SK-N-DZ (cell line): ENCODE measurements around the gene ARNT2. TPM values are rescaled to one million over a fixed set of nuclear protein-coding genes. Genes with fewer than 3 reads are reported as not detected.
A peak's percentile ranks its signal among the peaks of the same experiment; 100 is the strongest.
"Not testable (repeated sequence)": the region's sequence is repeated elsewhere in the genome, so short reads cannot be mapped to it uniquely, and the experiment has no call there.

Source experiments
- DNase-seq: peaks from one replicate; pipeline ENCODE4 v3.0.0-alpha.2; 2015; ENCODE audit warnings: low spot score
- polyA plus RNA-seq, 2 experiments: library from polyadenylated mRNA; depleted of rRNA; stranded (reverse); fragments of >200 nt; gene quantifications; 2 replicates each; pipeline ENCODE4 v1.2.3, GENCODE V29; 2014

The ARNT2 gene
- 22.8 and 22.9 TPM in 2 replicates for polyA plus RNA-seq (2014; cell fraction: cytosol; rRNA removed)
- polyA plus RNA-seq (2014; cell fraction: nucleus; rRNA removed) = 14.1 and 16.6 TPM in 2 replicates

DNA sequence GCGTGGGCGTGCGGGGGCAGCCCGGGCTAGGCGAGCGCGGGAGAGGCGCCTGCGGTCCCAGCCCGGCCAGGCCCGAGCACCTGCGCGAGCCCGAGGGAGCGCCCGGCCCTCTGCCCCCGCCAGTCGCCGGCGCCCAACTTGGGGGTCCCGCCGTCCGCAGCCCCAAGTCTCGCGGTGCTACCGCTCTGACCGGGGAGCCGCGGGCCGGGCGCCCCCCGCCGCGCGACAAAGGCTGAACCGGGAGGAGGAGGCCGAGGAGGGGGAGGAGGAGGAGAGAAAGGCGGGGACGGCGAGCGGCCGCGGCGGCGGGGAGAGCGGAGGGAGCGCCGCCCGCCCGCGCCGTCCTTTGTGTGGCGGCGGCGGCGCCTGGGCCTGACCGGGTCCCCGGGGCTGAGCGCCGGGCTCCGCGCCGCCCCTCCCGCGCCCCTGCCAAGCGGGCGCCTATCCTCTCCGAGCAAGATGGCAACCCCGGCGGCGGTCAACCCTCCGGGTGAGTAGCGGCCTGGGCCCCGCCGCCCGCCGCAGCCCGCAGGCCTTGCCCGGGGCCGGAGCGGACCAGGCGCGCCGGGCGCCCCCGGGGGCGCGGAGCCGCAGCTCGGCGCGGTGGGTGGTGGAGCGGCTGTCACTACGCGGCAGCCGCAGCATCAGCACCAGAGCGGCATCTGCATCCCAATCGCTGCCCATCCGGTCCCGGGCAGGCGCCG lies at the start of gene ARNT2:
ARNT2 (plus strand) TSS at position 326 of the 704 bp plus-strand sequence; CDS start at position 460, 134 bp downstream.
- DNase-seq = peak; percentile 64

DNA sequence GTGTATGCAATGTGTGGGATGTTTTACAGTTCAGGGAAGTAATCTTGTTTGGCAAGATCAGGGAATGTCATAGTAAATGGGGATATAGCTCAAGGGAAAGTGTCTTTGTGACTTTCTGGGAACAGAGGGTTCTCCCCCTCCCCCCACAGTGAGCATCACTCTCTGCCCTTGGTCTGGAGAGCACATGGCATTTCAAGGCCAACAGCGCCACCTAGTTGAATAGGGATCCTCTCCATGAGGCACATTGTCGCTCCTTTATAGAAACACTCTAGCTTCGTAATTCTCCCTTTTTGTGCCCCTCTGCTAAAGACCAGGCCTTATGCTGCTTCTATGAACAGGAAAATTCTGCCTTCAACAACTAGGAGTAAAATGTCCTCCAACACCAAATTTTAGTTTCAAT lies 37.1 kb upstream of the ARNT2 start:
- no peak for DNase-seq

DNA sequence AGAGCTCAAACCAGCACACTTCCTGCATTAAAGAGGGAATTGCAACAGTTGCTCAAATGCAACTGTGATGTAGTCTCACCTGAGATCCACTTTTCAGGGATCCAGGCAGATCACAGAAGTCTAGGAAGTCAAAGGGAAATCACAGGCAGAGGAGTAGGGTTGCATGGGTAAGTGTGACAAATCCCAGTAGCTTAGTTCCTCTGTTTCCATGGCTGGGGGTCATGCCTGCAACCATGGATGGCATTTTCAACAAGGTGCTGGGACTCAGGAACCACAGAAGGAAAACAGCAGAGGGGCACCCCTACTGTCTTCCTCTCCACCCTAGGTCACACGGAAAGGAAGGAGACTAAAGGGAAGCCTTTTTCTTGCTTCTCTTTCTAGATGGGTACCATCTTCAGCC lies 36.5 kb upstream of the ARNT2 start:
- no peak for DNase-seq

DNA sequence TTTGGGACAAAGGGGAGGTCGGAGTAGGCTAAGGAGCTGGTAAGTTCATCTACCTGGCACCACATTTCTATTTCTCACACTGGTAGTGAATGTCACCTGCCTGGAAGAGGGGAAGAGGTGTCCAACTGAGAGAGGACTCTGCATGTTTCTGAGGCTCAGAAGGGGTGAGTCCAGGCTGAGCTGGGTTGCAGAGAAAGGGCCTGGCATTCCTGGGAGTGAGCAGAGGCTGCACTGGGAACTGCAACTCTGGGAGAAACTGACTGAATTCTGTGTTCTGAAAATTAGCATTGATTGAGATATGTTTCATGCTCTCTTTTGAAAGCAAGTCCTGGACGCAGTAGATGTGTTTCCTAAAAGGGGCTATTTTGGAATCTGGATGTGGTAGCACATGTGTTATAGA lies 32.3 kb upstream of the ARNT2 start:
- no peak for DNase-seq

DNA sequence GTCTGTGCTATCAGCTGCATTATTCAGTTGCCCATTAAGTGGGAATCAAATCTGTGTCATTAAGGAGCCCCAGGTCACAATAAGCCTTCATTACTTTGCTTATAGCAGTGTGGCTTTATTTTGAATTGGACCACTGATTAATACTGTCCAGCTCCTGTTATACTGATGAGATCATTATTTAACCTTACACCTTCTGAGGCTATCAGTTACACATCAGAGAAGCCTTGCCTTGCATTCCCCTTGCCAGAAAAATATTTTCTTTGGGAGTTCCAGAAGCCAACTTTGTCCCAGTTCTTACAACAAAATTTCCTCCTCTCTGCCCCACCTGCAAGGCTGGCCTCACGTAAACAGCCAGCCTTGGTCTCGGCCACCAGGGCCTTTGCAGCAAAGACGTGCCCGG lies 29.7 kb upstream of the ARNT2 start:
- DNase-seq = no peak

DNA sequence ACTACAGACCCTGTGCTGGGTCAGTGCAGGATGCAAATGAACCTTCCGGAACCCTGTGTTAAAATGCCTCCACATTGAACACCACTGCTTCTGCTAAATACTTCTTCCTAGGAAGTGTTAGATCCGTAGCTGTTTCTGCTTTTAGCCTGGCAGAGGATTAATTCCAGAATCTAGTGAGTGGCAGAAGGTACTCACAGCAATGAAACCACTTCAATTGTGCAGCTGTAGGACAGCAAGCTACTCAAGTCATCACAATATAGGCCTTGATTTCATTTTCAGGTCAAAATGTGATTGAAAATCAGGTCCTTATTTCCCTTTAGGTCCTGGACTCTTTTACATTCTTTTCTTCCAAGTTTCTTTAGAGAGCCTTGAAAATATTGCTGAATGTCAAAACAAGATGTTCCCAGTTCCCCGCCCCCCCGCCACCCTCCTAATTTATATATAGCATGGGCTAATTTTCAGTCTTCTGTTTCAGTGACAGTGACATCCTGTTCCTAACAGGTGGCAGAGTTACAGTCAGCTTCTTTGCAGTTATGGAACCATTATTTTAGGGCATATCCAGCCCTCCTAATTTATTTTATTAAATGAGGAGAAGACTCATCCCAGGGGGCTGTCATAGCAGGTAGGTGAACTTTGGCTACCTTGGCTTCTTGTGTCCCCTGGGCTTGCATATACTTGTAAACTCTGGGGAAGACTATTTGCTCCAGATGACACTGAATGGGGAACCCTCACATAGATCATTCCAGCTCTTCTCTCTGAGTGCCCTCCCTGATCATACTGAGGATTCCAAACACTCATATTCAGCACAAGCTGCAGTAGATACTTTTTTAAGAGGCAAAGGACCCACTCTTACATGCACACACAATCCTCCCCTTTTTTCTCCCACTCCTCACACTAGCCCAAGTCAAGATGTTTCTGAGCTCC lies 28.0 kb upstream of the ARNT2 start:
- no peak for DNase-seq

DNA sequence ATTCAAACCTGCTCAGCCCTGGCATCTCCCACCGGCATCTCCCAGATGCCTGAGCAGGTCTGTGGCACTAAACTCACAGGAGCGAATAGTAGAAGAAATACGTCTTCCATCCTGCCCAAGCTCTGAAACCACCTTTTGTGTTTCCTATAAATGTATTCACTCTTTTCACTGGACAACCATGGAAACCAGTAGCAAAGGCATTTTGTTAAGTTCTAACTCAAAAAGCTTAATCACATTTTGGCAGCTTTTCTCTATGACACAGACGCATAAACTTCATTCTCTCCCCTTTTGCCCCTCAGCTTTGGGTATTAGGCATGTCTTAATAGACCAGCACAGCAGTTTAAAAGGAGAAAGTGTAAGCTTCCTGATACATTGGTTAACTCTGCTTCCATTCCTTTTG lies 24.5 kb upstream of the ARNT2 start:
- DNase-seq = no peak

DNA sequence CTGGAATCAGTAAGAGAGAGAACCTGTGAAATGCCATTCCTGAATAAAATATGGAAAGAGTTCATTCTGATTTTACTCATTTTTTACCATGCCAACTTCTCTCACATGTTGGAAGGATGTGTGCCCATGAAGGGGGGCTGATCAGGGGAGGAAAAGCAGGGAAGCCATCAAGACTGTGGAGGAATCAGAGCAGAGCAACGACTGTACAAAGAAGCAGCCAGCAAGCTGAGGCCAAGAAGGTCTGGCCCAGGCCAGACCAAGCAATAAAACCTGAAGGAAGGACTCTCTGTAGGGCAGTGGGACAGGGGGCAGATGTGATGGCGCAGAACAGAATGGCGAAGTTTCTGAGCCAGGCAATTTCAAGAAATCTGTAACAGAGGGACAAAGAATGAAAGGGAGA lies 24.0 kb upstream of the ARNT2 start:
- DNase-seq = no peak

DNA sequence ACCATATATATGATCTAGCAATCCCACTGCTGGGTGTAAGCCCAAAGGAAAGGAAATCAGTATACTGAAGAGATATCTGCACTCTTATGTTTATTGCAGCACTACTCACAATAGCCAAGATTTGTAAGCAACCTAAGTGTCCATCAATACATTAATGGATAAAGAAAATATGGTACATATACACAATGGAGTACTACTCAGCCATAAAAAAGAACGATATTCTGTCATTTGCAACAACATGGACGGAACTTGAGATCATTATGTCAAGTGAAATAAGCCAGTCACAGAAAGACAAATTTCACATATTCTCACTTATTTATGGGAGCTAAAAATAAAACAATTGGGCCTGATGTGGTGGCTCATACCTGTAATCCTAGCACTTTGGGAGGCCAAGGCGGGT lies 21.9 kb upstream of the ARNT2 start:
- no peak for DNase-seq

DNA sequence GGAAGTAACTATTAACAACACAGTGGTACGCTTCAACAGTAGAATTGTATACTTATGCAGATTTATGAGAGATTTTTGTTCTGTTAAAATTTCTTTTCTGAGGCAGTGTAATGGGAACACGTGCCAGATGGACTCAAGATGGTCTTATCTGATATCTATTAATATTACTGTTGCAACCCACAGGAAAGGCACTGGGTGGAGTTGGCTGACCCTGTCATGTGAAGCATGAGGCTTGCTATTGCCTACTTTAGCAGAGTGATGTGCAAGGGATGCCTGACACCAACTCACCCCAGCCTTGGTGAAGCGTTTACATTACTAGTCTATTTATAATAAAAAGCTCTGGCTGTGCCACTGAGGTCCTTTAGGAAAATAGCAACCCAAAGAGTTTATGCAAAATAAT lies 19.8 kb upstream of the ARNT2 start:
- no peak for DNase-seq

DNA sequence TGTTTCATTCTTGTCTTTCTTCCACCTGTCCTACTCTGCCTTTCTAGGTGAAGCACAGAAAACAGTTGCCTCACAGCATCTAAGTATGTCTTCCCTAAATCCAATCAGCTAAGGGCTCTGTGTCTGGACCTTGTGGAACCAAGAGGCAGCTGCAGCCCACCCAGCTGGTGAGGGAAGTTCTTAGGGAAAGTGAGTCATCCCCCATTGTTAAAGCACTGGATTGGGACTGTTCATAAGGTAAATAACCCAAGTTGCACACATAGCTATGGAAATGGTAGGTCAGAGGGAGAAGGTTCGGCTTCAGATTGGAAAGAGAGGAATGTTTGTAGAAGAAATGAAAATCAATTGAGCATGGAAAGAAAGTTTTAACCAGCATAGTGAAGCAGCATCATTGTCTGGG lies 18.0 kb upstream of the ARNT2 start:
- no peak for DNase-seq

DNA sequence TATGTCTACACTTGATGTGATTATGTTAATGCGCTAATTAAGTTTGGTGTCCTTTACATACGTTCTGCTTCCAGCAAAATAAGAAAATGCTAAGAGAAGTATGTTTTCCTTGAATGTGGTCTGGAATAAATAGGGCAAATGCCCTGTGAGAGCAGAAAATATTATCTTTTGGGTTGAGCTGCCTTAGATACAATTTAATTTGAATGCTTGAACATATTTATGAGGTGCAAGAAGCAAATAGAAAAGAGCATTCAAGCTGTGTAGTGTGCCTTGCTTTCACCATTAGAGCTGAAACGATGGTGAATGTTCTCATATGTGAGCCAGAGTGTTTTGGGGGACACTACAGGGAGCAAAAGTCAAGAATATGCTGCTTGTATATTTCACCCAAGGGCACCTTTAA lies 15.9 kb upstream of the ARNT2 start:
- no peak for DNase-seq

DNA sequence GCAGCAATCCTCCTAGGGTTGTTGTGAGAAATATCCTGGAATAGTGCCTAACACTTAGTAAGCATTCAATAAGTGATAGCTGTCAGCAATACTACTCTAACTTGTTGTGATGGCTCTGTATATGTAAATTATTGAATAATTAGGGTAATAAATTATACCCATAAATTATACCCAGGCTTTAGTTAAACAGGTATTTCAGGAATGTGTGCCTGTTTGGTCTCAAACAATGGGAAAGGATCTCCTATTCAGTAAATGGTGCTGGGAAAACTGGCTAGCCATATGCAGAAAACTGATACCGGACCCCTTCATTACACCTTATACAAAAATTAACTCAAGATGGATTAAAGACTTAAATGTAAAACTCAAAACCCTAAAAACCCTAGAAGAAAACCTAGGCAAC lies 14.8 kb upstream of the ARNT2 start:
- DNase-seq = no peak

DNA sequence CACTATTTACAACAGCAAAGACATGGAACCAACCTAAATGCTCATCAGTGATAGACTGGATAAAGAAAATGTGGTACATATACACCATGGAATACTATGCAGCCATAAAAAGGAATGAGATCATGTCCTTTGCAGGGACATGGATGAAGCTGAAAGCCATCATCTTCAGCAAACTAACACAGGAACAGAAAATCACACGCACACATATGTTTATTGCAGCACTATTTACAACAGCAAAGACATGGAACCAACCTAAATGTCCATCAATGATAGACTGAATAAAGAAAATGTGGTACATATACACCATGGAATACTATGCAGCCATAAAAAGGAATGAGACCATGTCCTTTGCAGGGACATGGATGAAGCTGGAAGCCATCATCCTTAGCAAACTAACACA lies 13.2 kb upstream of the ARNT2 start:
- DNase-seq = not testable (repeated sequence)

DNA sequence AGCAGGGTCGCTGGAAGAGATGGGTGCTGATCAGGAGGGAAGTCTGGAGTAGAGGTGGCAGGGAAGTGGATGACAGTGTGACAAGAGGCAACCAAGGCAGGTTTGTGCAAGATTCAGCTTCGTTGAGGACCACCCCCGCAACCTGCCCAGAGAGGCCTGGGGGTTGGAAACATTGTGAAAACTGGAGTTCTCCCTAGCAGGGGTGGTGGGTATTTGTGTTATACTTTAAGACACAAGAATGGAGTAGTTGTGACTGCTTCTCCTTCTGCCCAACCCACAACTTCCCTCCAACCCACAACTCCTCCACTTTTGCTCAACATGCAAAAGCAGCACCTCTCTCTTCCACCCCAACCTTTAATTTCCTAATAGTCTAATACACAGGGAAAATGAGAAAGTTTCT lies 8.6 kb upstream of the ARNT2 start:
- DNase-seq = no peak

DNA sequence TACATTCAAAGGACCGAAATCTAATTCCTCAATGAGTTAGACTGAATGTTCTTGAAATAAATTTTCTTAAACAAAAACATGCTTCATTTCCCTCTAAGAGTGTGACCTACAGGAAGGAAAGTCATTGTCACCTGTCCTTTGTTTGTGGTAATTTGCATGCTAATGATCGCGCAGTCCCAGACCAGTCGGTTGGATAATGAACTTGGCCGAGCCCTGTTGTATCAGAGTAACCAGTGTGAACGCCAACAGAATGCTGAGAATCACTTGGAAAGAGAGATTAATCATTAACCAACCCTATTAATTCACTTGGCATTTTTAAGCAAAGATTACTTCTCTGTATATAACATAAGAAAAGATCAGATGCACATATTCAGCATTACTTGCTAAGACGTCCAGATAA lies 8.1 kb upstream of the ARNT2 start:
- no peak for DNase-seq

DNA sequence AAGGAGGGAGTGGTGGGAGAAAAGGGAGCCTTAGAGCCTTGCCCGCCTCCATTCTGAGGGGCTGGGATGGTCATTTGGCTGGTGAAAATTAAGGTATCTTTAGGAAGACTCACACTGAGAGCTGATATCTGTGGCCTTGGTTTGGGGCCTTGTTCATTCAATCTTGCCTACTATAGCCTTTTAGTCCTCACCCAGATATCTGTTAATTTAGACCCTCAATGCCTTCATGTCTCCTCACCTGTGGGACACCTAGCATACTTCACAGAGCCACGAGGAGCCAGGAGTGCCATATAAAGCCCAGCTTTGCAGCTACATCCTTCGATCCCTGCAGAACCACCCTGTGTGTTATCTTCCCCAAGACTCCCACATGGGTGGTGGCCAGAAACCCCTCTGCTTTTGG lies 4.7 kb upstream of the ARNT2 start:
- DNase-seq = no peak

DNA sequence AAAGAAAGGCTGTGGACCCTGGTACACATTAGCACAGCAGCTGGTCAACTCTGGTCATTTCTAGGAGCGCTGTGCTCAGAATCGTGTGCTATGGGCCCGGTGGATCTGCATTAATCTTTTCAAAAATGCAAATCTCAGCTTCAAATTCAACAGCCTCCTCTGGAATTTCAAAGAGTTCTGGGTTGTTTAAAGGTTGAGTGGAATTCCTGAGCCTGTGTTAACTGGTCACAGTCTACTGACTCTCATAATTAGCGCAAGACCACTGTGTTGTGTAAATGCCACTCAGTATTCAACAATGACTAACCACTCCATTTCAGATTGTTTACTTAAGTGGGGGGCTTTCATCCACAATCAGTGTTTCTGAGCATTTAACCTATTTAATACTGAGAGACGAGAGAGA lies 2.7 kb upstream of the ARNT2 start:
- DNase-seq = no peak

DNA sequence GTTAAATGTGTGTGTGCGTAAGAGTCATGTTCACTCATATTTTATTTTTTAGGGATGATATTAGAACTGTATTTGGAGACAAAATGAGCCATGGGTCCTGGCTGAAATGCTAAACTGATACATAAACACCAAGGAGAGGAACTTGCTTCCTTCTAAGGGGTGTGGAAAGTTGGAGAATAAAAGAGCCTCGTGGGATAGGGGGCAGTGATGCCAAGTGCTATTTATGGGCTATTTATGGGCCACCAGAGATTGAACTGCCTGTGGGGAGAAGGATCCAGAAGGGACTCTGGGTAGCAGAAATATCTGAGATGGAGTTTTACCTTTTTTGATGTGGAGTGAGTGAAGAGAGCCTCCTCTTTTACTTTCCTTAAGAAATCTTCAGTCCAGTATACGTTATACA lies 1.8 kb upstream of the ARNT2 start:
- no peak for DNase-seq

DNA sequence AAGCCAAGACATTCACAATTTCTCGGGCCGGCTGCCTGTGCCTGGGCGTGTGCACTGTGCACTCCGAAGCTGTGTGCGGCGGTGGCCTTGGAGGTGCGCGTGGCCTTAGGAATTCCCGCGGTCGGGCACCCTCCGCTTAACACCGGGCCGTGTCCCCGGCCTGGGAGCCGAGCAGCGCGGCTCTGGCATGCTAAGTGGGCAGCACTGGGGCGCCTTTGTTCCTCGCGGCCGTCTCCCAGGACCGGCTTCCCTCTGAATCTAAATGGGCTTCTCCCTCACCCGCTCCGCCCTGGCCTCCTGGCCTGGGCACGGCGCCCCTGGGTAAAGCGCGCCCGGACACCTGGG lies 498 bp upstream of the ARNT2 start:
- peak; percentile 56 for DNase-seq

DNA sequence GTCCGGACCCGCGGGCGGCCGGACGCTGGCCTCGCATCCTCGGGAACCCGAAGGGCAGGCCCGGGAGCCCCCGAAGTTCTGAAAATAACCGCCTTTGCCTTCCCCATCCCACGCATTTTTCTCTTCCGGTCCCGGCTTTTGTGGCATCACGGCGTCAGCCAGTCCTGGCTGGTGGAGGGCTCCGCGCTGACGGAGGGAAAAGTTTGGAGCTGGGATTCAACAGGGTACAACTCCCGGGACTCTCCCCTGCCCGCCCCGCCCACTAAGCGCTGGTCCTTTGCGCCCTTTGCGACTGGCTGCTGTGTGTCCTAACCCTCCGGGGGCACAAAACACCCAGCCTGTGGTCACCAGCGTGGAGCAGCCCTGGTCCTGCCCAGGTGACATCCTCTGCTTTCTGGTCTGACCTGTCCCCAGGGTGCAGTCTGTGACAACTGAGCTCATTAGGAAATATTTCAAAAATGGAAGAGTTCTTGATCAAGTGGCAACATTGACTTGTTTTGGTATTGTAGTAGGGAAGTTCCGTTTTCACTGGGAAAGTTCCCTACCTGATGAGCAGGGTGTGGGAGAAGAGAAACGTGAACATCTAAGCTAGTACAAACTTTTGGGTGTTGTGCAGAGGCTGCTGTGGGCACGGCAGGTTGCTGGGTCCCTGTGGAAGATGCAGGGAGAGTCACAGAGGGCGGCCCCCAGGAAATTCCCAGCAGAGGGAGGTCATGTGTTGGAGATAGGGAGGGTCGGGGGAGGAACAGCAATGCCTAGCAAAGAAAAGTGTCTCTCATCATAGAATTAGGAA lies 775 bp downstream of the ARNT2 start:
- peak; percentile 47 for DNase-seq

DNA sequence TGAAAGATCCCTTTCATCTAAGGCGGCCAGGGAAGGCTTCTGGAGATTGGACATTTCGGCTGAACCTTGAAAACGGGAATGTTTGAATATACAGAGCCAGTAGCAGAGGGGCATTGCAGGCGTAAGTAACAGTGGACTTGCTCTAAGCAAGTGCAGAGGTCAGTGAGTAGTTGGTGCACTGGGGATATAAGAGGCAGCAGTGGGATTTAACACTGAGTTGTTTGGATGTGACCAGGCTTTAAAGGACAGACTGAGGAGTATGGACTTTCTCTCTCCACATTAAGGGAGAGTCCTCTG lies 1.3 kb downstream of the ARNT2 start:
- no peak for DNase-seq
